HG02970 (cell line): ENCODE data around the gene TLR2.
"Not testable (repeated sequence)": the region's sequence is repeated elsewhere in the genome, so short reads cannot be mapped to it uniquely, and the experiment has no call there.

Source experiments
- ATAC-seq: cut with Tn5 transposase; IDR thresholded peaks from one replicate; pipeline ENCODE4 v1.9.1; 2021; ENCODE audit warnings: mild to moderate bottlenecking, moderate library complexity, moderate number of reproducible peaks; ENCODE audit not compliant: unreplicated experiment, low FRiP score

TLR2 gene

DNA sequence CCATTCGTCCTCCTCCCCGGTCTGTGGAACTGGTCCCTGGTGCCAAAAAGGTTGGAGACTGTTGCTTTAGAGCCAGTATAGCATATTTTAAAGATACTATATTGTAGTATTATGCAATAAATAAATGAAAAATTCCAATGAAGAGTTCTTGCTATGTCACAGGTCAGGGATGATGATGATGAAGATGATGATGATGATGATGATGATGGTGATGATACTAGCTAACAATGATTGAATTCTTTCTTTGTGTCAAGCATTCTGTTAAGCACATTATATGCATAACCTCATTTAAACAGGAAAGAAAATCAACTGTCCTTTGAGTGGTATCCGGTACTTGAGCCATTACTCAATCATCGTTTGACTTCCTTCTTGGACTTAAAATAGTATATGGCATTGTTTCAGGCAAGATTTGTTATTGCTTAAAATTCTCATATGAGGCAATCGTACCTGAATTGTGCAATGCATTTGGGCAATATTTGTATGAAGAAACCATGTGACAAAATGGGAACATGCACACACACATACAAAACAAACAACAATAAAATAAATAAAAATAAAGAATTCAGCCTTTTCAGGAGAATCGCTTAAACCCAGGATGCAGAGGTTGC lies 22.8 kb upstream of the TLR2 start:
- ATAC-seq, result no peak

DNA sequence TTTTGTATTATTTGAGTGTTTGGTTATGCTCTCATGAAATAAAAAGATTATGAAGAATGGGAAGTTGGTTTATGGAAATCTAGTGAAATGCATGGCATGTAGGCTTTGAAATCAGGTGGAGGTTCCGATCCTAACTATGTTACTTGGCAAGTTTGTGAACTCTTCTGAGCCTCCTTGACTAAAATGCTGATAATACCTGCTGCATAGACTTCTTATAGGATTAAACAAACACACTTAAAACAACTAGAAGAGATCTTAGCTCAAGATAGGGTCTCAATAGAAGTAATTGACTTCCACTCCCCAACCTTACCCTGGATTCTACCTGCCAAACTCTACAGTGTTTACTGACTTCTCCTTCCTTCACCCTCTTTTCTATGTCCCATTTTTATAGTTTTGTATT lies 22.2 kb upstream of the TLR2 start:
- ATAC-seq, result no peak

DNA sequence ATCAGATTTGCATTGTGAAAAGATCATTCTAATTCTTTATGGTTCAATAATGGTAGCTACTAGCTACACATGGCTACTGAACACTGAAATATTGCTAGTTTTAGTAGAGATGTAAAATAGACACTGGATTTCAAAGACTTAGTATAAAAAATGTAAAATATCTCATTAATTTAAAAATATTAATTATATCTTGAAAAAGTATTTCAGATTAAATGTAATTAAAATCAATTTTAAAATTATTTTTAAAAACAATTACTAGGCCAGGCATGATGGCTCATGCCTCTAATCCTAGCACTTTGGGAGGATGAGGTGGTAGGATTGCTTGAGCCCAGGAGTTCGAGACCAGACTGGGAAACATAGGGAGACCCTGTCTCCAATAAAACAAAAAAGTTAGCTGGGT lies 20.4 kb upstream of the TLR2 start:
- no peak for ATAC-seq

DNA sequence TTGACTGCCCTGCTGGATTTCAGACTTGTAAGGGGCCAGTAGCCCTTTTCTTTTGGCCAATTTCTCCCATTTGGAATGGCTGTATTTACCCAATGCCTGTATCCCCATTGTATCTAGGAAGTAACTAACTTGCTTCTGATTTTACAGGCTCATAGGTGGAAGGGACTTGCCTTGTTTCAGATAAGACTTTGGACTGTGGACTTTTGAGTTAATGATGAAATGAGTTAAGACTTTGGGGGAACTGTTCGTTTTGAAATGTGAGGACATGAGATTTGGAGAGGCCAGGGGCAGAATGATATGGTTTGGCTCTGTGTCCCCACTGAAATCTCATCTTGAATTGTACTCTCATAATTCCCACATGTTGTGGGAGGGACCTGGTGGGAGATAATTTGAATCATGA lies 17.6 kb upstream of the TLR2 start:
- not testable (repeated sequence) for ATAC-seq

DNA sequence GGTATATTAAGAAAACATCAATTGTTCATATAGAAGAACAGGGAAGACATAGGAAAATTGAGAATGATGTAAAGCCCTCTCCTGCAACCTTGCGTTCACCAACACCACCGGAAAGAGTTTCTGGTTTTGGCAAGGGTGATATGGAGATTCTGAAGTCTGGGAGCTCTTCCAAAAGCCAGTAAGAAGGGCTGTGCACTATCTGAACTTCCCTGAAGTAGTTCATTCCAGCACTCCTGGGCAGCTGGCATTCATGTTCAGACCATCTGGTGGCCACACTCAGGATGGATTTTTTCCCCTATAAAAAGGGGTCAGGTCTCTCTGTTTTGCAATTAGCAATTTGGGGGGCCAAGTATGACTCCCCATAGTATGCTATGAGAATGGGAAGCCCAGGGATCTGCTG lies 15.4 kb upstream of the TLR2 start:
- ATAC-seq, result no peak

DNA sequence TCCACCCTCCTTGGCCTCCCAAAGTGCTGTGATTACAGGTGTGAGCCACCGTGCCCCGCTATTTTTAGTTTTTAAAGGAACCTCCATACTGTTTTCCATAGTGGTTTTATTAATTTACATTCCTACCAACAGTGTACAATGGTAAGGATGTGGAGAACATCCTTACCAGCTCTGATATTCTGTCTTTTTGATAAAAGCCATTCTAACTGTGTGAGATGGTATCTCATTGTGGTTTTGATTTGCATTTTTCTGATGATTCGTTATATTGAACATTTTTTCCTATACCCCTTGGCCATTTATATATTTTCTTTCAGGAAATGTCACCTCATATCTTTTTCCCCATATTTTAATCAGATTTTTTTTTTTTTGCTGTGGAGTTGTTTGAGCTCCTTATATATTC lies 14.2 kb upstream of the TLR2 start:
- ATAC-seq, result no peak

DNA sequence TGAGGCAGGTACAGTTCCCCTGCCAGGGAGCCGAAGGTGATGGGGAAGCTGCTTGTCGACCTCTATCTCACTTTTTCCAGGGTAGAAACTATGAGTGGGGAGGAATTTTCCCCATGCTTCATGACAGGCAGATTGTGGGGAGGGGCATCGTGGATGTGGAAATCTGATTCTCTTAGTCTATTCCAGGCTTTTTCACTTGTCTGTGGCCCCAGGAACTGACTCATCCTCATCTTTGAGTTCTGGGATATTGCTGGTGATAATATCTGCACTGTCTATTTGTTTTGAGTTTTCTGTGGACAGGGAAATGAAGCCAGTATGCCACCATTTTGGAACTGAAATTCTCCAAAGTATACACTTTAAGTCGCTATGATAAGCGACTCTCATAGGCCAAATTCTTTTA lies 7.6 kb upstream of the TLR2 start:
- ATAC-seq, result no peak

DNA sequence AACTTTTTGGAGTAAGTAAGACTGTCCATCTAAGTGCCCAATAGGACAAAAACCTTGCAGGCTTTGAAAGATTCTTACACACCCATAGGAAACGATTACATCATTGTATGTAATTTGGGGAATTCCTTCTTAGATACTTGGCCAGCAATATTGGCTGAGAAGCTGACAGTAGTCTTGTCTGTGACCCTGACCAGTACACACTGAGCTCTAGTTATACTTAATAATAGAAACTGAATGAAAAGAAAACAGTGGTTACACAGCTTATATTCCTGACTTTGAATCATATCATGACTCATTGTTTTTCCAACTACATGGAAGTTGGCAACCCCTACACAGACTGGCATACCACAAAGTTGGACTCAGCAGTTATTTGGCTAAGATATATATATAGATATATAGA lies 7.1 kb upstream of the TLR2 start:
- no peak for ATAC-seq

DNA sequence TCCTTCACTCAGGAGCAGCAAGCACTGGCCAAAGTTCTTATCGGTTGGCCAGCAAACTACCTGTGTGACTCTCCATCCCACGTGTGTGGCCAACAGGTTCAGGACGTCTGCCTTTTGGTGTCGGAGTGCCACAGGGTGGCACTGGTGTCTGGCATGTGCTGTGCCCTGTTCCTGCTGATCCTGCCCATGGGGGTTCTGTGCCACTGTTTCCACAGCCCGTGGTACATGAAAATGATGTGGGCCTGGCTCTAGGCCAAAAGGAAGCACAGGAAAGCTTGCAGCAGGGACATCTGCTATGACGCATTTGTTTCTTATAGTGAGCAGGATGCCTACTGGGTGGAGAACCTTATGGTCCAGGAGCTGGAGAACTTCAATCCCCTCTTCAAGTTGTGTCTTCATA lies 4.6 kb upstream of the TLR2 start:
- ATAC-seq, result no peak

DNA sequence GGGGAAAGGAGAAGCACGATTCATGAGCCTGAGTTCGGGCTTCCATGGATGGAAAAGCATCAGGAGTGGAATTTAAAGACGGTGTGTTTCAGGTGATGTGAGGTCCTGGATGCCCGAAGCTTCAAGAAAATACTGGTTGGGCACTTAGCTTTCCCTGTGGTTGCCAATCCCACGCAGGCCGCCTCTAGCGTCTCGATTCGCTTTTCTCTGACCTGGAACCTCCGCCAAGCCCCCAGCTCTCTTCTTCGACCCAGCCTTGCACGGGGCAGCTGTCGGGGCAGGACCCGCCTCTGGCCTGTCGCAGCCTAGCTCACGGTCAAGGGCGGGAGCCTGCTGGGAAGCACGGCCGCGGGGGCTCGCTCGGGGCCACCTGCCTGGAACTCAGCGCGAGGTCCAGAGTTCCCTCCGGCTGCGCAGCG lies 308 bp upstream of the TLR2 start:
- ATAC-seq, result no peak

DNA sequence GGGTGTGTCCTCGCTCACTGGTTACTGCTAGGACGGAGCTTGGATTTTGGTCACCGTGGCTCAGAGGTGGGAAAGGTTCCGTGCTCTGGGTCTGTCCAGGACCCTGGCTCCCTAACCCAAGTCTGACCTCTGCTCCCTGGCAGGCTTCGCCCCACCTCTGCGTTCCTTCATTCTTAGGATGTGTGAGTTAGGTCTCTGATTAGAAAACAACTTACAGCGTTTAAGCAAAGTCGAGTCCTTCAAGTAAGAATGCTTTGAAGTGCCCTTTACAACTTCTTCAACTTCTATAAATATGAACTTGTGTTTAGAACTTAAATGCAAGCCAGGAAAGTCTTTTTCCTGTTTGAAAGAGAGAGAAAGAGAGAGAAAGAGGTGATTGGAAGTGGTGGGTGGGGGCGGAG lies 891 bp downstream of the TLR2 start:
- no peak for ATAC-seq

DNA sequence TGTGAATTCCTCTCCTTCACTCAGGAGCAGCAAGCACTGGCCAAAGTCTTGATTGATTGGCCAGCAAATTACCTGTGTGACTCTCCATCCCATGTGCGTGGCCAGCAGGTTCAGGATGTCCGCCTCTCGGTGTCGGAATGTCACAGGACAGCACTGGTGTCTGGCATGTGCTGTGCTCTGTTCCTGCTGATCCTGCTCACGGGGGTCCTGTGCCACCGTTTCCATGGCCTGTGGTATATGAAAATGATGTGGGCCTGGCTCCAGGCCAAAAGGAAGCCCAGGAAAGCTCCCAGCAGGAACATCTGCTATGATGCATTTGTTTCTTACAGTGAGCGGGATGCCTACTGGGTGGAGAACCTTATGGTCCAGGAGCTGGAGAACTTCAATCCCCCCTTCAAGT lies 20.4 kb downstream of the TLR2 start:
- no peak for ATAC-seq

DNA sequence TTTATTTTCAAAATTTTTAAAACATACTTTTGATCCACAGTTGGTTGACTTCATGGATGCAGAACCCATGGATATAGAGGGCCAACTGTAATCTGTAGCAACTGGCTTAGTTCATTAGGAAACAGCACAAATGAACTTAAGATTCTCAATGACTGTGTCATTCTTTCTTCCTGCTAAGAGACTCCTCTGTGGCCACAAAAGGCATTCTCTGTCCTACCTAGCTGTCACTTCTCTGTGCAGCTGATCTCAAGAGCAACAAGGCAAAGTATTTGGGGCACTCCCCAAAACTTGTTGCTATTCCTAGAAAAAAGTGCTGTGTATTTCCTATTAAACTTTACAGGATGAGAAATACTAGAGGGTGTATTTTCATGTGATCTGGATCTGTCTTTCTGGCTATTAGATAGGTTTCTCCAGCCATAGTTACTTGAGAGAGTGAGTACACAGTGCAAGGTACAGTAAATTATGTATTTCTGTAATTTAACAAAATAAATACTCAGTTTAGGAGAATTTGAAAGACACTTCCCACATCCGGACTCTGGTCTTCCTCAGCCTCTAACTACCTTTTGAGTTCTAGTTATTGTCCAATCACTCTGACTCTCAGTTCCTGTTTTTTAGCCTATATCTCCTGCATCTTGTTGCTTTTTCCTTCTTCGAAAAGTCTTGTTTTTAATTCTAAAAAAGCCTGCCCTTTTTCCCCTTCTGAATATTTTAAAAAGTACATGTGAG lies 21.8 kb downstream of the TLR2 start:
- ATAC-seq, result no peak

DNA sequence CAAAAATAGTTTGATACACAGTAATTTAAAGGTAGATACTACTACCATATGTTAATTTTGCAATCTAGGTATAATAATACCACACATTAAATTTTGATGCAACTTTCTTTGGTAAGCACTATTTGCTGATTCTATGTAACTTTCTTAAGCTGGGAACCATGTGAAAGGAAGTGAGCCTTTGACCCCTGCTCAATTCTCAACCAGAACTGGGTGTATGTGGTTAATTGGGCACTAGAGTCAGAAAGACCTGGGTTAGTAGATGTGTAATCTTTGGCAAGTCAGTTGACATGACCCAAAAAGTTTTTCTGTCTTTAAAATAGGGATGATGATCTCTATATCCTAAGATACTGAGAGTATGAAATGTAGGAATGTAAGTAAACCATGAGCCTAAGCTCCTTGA lies 22.4 kb downstream of the TLR2 start:
- ATAC-seq, result no peak

DNA sequence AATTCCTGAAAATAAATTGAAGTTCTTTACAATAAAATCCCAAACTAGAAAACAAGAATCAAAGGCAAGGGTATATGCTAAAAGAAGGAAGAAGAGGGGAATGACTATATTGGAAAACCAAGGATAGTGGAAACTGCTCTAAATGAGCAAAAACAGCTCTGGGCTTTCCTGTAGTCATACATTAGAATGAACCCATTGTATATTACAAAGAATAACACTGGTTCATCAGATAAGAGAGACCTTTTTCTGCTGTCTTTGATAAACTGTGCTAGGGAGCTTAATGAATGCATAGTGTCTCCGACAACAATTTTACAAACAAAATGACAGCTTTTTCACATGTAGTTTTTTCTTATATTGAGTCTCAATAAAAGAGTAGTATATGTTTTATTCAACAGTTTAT lies 26.6 kb downstream of the TLR2 start:
- ATAC-seq, result no peak

DNA sequence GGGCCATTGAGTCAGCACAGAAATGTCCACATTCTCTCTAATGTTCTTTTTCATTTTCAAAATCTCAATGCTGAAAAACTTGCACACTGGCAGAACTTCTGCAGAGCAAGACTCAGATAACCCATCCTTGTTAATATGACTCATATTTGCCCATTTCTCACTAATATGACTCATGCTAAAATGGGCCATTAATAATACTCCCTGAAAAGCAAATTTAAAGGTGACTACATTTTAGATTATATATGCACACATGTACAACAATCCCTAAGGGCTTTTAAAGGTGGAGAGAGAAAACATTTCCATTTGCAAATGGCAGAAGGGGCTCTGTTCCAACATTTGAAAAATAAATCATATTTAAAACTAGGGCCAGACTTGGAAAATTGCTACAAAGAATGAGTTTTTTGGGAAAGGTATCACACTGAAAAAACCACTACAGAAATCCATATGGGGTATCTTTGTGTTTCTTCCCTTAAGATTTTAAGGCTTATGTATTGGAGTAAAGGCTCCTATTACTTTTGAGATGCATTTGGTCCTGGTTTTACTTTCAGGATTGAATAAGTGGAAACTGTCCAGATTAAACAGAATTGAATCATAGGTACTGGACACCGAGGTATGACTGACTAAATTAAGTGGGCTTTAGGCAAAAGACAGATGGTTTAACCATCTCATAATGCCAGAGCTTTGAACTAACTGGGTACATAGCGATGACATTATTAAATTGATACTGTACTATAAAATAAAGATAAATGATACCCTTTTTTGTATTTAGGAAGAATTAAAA lies 30.0 kb downstream of the TLR2 start:
- no peak for ATAC-seq

DNA sequence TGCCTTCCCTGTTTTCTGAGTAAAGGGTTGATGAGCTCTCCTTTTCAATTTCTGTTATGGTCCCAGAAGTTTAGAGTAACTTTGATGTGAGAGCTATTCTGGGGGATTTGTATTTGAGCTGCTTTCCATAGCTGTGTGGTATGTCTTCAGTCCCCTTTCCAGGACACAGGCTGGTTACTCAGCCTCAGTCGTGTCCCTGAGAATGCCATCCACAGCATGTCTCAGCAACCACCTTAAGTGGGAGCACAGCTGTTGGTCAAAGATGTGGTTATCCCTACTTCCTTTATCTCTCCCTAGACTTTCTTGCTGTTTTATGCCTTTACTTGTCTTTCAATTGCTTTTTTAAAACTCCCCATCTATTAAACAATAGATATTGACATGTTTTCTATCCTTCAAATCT lies 38.0 kb downstream of the TLR2 start:
- no peak for ATAC-seq

DNA sequence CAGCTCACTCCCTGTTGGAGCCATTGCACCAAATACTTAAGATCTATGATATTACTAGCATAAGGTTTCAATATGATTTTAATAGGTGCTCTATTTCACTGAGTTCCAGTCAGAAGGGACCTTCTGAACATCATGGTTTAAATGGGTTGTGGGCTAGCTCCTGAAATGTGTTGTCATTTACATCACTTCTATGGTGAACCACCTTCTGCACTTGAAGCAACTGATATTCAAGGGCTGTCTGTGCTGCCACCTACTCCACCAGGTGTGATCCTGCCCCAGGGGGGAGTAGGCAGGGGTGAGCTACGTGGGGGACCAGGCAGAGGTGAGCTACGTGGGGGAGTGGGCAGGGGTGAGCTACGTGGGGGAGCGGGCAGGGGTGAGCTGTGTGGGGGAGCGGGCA lies 40.5 kb downstream of the TLR2 start:
- no peak for ATAC-seq

DNA sequence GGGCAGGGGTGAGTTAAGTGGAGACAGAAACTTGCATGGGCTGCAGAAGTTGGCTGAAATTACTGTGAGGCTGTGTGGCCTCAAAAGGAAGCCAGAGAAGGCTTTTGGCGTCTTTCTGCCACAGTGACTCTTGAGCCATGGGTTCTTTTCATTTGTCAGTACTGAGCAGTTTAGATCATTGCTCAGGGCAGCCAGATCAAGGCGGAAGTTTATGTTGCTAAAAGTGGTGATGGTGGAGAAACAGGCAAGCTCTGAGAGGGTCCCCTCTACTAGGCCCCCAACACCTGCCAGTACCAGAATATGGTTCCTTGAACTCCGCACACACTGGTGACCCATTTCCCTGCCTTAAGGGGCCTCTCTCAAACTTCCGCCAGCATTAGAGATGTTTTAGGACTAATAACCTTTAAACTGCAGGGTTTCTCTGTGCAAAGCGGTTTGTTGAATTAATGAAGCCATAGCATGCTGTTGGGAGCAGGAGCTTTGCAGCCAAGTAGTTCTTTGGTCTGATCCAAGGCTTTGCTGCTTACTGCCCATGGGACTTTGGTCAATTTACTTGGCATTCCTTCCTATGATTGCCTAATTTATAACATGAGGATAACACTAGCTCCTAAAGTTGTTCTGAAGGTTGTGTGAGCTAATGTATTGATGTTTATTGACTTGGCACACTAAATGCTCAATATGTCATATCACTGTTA lies 41.2 kb downstream of the TLR2 start:
- ATAC-seq, result no peak

DNA sequence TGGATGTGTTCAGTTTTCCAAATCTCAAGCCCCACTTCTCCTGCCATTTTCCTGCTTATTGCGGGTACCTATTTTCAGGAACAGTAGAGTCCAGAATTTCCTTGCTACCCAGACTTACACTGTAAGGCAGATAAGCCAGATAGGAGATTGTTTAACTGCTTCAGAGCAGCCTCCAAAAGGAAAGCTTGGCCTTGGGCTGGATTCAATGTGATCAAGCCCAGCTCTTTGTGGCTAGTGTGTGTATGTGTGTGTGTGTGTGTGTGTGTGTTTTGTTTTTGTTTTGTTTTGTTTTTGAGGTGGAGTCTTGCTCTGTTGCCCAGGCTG lies 41.7 kb downstream of the TLR2 start:
- no peak for ATAC-seq

DNA sequence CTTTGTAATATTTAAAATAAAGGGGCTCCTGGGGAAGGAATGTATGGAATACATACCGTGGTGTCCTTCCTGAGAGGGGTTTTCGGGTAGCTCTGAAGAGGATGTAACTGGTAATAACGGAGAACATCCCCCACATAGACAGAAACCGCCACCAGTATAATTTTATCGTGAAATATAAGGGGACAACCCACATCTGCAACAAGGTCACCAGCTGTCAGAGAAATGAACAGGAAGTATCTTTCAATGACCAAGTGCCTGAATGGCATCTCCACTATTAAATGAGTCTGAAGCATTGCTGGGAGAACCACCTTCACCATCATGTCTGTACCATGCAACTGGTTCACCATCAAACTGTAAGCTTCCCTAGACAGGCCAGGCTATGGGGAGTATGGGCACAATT lies 44.1 kb downstream of the TLR2 start:
- ATAC-seq, result no peak
